ENCODE measurements around the gene MOB3B. TPM values are rescaled to one million over a fixed set of nuclear protein-coding genes. Genes with fewer than 3 reads are reported as not detected.

The MOB3B gene
- total RNA-seq, 1 experiment from 2014 or later: 0.03 TPM

DNA sequence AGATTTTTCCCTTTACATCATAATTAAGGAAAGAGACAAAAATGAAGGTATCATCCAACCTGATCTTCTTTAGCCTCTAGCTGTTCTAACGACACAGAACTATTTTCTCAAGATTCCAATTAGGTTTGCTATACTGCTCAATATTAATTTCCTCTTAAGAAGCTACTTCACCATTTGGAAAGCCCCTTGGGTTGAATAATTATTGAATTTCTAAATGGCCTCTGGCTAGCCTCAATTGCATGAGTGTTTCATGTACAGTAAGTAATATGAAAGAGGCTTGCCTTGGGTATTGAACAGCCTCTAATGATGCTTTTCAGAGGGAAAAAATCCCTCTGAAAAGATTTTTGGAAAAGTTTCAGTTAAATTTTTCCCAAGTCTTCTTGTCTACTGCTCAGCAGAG lies 3.7 kb upstream of the MOB3B start:
- ChIA-PET POLR2A (no interaction called here), CTCF (no interaction called here)
- Histone ChIP-seq H3K27ac (ENCODE audit: low read length) (no peak overlapping the region), H3K4me3 (ENCODE audit: low read depth in 2 of 2, low read length in 2 of 2) (no peak overlapping the region), H3K9me3 (ENCODE audit: control insufficient read depth, insufficient read depth, low read depth, low read length) (no peaks in the 10 kb centered on the region), H3K4me1 (ENCODE audit: control insufficient read depth, insufficient read depth, low read length) (no peaks in the 10 kb centered on the region), H3K27me3 (ENCODE audit: control insufficient read depth, insufficient read depth, low read length) (no peaks in the 10 kb centered on the region), H3K36me3 (ENCODE audit: control insufficient read depth, insufficient read depth, low read length) (no peaks in the 10 kb centered on the region)
- DNase-seq (ENCODE audit: low read depth, low spot score): no peak
- no TSS peak for BruUV-seq (replicated peaks)
- TF ChIP-seq, protein P1, sequence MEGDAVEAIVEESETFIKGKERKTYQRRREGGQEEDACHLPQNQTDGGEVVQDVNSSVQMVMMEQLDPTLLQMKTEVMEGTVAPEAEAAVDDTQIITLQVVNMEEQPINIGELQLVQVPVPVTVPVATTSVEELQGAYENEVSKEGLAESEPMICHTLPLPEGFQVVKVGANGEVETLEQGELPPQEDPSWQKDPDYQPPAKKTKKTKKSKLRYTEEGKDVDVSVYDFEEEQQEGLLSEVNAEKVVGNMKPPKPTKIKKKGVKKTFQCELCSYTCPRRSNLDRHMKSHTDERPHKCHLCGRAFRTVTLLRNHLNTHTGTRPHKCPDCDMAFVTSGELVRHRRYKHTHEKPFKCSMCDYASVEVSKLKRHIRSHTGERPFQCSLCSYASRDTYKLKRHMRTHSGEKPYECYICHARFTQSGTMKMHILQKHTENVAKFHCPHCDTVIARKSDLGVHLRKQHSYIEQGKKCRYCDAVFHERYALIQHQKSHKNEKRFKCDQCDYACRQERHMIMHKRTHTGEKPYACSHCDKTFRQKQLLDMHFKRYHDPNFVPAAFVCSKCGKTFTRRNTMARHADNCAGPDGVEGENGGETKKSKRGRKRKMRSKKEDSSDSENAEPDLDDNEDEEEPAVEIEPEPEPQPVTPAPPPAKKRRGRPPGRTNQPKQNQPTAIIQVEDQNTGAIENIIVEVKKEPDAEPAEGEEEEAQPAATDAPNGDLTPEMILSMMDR (IDR thresholded peaks at IDR 0.05): no peak
- TF ChIP-seq, protein P2, sequence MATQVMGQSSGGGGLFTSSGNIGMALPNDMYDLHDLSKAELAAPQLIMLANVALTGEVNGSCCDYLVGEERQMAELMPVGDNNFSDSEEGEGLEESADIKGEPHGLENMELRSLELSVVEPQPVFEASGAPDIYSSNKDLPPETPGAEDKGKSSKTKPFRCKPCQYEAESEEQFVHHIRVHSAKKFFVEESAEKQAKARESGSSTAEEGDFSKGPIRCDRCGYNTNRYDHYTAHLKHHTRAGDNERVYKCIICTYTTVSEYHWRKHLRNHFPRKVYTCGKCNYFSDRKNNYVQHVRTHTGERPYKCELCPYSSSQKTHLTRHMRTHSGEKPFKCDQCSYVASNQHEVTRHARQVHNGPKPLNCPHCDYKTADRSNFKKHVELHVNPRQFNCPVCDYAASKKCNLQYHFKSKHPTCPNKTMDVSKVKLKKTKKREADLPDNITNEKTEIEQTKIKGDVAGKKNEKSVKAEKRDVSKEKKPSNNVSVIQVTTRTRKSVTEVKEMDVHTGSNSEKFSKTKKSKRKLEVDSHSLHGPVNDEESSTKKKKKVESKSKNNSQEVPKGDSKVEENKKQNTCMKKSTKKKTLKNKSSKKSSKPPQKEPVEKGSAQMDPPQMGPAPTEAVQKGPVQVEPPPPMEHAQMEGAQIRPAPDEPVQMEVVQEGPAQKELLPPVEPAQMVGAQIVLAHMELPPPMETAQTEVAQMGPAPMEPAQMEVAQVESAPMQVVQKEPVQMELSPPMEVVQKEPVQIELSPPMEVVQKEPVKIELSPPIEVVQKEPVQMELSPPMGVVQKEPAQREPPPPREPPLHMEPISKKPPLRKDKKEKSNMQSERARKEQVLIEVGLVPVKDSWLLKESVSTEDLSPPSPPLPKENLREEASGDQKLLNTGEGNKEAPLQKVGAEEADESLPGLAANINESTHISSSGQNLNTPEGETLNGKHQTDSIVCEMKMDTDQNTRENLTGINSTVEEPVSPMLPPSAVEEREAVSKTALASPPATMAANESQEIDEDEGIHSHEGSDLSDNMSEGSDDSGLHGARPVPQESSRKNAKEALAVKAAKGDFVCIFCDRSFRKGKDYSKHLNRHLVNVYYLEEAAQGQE (IDR thresholded peaks at IDR 0.05; ENCODE audit: insufficient read depth in 1 of 2, low read depth in 2 of 2, low read length in 1 of 2): no peak
- TF ChIP-seq TCF7L2 (IDR thresholded peaks at IDR 0.05; ENCODE audit: low read depth, low read length) (no peak), POLR2AphosphoS5 (IDR thresholded peaks at IDR 0.05; ENCODE audit: low read depth, low read length) (no peak), SIN3A (IDR thresholded peaks at IDR 0.05; ENCODE audit: borderline replicate concordance, insufficient read depth, low read depth, low read length) (no peak)
- in situ Hi-C loops (cut with HindIII; ENCODE audit: low pct_unique_long_range_greater_than_20kb, low sequenced_read_pairs): no loop called here
- no peak for ATAC-seq
- intact Hi-C loops (cut with micrococcal nuclease; ENCODE audit: unreplicated experiment): loop anchor here (5.0 kb wide), 1 partner anchor 201 kb away; no protein-coding TSS in a partner anchor

DNA sequence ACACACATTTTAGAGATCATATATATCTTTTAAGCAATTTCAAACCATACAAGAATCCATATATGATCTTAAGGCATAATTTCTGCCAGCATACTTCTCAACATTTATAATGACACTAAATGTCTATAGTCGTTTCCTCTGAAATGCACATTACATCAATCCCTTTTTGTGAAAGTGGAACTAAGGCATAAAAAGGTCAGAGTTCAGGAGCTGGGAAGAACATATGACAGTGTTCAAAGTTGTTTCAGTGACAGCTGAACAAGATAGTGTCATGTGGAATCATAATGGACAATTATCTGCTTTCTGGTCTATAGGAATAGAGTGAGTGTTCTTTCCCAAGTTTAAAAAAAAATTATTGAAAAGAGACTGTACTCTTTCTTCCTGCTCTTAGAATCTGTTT lies 2.4 kb upstream of the MOB3B start:
- H3K27ac ChIP-seq (ENCODE audit: low read length): no peak overlapping the region
- no peaks in the 10 kb centered on the region for H3K4me1 ChIP-seq (ENCODE audit: control insufficient read depth, insufficient read depth, low read length)
- POLR2A ChIA-PET: no interaction called here
- intact Hi-C loops (cut with micrococcal nuclease; ENCODE audit: unreplicated experiment) (loop anchor here (5.0 kb wide), 1 partner anchor 200 kb away; no protein-coding TSS in a partner anchor), in situ Hi-C loops (cut with HindIII; ENCODE audit: low pct_unique_long_range_greater_than_20kb, low sequenced_read_pairs) (no loop called here)
- no peaks in the 10 kb centered on the region for H3K36me3 ChIP-seq (ENCODE audit: control insufficient read depth, insufficient read depth, low read length)
- no peak overlapping the region for H3K4me3 ChIP-seq (ENCODE audit: low read depth in 2 of 2, low read length in 2 of 2)
- BruUV-seq (replicated peaks): no TSS peak
- DNase-seq (ENCODE audit: low read depth, low spot score) (no peak), ATAC-seq (no peak)
- H3K27me3 ChIP-seq (ENCODE audit: control insufficient read depth, insufficient read depth, low read length): no peaks in the 10 kb centered on the region
- no peaks in the 10 kb centered on the region for H3K9me3 ChIP-seq (ENCODE audit: control insufficient read depth, insufficient read depth, low read depth, low read length)
- no peak for TF ChIP-seq SIN3A (IDR thresholded peaks at IDR 0.05; ENCODE audit: borderline replicate concordance, insufficient read depth, low read depth, low read length)
- TF ChIP-seq, protein P2 (IDR thresholded peaks at IDR 0.05; ENCODE audit: insufficient read depth in 1 of 2, low read depth in 2 of 2, low read length in 1 of 2): no peak
- no peak for TF ChIP-seq POLR2AphosphoS5 (IDR thresholded peaks at IDR 0.05; ENCODE audit: low read depth, low read length)
- TF ChIP-seq, protein P1 (IDR thresholded peaks at IDR 0.05): no peak
- TF ChIP-seq TCF7L2 (IDR thresholded peaks at IDR 0.05; ENCODE audit: low read depth, low read length): no peak
- CTCF ChIA-PET: no interaction called here

Data from Panc1 (cell line).